Kidney epithelial cell (primary cell): ENCODE measurements around the gene SLC5A10. TPM values are rescaled to one million over a fixed set of nuclear protein-coding genes. Genes with fewer than 3 reads are reported as not detected.

ENCODE experiments used
- DNase-seq: peaks from one replicate; pipeline ENCODE4 v3.0.0-alpha.2; 2010; ENCODE audit warnings: low read depth
- H3K27me3 ChIP-seq: 2 replicates; pipeline ENCODE4 v1.6.0; 2011; ENCODE audit warnings: low read length; ENCODE audit not compliant: control insufficient read depth, insufficient read depth
- H3K36me3 ChIP-seq: 2 replicates; pipeline ENCODE4 v1.5.1; 2011; ENCODE audit warnings: low read length; ENCODE audit not compliant: control insufficient read depth, insufficient read depth
- H3K4me3 ChIP-seq: 2 replicates; pipeline ENCODE4 v1.5.1; 2011; ENCODE audit warnings: low read depth, mild to moderate bottlenecking, control low read depth, low read length
- total RNA-seq: library from RNA; depleted of rRNA; stranded (reverse); fragments of >200 nt; gene quantifications from 2 replicates; pipeline ENCODE4 v1.2.3, GENCODE V29; 2015
- TF ChIP-seq, protein P1 (sequence below): IDR thresholded peaks from 2 replicates; pipeline ENCODE4 v1.5.1; 2011; ENCODE audit warnings: mild to moderate bottlenecking, moderate library complexity, low read length, control low read depth, inconsistent platforms; ENCODE audit not compliant: insufficient read depth, poor library complexity, severe bottlenecking

The SLC5A10 gene
- total RNA-seq, 1 donor from 2014 or later = not detected

DNA sequence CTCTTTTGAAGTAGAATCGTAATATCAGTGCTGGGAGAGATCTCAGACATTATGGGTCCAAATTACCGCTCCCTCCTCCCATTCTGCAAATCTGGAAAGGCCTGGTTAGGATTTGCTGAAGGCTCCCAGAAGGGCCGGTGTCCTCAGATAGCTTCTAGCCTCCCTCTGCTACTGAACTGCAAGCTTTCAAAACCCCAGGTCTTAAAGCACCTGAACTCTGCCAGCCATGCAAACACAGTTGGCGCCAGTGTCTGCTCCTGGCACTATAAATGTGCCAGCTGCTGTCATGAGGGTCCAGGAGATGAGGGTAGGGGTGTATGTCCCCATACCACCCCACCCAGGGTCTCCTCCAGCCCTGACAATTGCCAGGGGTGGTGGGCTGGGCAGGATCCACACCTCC lies 24.2 kb downstream of the SLC5A10 start:
- TF ChIP-seq, protein P1, sequence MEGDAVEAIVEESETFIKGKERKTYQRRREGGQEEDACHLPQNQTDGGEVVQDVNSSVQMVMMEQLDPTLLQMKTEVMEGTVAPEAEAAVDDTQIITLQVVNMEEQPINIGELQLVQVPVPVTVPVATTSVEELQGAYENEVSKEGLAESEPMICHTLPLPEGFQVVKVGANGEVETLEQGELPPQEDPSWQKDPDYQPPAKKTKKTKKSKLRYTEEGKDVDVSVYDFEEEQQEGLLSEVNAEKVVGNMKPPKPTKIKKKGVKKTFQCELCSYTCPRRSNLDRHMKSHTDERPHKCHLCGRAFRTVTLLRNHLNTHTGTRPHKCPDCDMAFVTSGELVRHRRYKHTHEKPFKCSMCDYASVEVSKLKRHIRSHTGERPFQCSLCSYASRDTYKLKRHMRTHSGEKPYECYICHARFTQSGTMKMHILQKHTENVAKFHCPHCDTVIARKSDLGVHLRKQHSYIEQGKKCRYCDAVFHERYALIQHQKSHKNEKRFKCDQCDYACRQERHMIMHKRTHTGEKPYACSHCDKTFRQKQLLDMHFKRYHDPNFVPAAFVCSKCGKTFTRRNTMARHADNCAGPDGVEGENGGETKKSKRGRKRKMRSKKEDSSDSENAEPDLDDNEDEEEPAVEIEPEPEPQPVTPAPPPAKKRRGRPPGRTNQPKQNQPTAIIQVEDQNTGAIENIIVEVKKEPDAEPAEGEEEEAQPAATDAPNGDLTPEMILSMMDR = no peak
- DNase-seq = no peak

DNA sequence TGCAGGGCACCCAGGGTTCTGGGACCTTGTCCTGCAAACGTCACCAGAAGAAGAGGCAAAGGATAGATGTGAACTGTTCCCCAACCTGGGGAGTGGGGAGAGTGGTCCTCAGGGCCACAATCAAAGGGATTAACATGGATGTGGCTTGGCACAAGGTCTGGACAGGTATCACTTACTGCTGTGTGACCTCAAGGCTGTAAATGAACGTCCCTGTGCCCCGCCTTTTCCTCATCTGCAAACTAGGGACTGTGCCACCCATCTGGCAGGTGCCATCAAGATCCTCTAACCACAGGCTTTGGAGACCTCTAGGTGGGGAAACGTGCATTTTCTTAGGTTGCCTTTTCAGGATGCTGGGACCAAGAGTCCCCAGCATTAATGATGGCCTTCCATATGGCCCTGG lies 25.1 kb downstream of the SLC5A10 start:
- no peaks in the 10 kb centered on the region for H3K27me3 ChIP-seq
- DNase-seq = no peak
- no peak overlapping the region for H3K4me3 ChIP-seq
- peaks cover 4% of the 10 kb centered on the region for H3K36me3 ChIP-seq
- TF ChIP-seq, protein P1 = no peak

More for the DNA sequence above, 24.2 kb downstream of the SLC5A10 start:
- Histone ChIP-seq H3K36me3 (peaks cover 4% of the 10 kb centered on the region), H3K4me3 (no peak overlapping the region), H3K27me3 (no peaks in the 10 kb centered on the region)

DNA sequence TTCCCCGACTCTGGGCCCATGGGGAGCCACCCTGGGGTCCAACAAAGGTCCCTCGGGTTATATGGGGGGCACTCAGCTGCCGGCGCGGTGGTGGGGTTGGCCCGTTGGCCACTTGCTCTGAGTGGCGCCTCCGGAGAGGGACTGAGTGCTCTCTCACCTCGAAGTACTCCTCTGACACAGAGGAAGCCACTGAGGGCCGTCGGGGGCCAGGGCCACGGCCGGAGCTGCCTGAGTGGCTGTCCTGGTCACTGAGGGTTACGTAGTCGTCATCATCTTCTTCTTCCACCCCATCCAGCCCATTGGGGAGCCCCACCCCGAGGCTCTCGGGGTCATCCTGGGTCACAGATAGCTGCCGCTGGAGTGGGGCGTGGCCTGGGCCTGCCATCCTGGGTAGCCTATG lies 25.7 kb downstream of the SLC5A10 start:
- TF ChIP-seq, protein P1 = no peak
- Histone ChIP-seq H3K27me3 (no peaks in the 10 kb centered on the region), H3K4me3 (no peak overlapping the region), H3K36me3 (peaks cover 4% of the 10 kb centered on the region)
- DNase-seq = no peak

DNA sequence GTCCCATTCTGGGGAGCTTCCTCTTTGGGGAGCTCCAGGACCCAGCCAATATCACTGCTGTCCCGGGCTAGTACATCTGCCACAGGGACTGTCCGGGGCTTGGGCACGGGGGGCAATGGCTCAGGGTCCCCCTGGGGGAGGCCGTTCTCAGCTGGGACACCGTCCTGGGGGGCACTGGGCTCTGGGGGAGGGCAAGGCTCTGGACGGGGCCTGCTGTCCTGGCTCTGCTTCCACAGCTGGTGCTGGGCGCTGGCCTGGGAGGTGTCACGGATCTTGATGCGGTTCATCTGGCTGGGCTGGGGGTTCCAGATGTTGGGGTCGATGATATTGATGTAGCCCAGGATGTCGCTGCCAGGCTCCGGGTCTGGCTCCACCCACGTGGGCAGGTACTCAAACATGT lies 26.1 kb downstream of the SLC5A10 start:
- Histone ChIP-seq H3K4me3 (no peak overlapping the region), H3K27me3 (no peaks in the 10 kb centered on the region), H3K36me3 (peaks cover 4% of the 10 kb centered on the region)
- TF ChIP-seq, protein P1 = no peak
- no peak for DNase-seq

DNA sequence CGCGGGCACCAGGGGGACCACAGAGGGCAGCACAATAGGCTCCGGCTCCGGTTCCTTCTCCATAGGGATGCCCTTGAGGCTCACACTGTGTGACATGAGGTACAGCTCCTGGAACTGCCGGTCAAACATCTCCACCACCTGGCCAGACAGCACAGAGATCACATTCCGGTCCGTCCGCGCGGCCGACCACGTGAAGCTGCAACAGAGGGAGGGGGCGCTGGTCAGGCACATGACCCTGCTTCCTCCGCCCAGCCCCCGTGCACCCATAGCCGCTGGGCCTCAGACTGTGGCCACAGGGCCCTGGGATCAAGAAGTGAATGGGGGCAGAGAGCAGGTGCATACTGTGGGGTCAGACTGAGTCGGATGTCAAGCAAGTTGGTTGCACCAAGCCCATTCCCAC lies 26.7 kb downstream of the SLC5A10 start:
- DNase-seq = no peak
- Histone ChIP-seq H3K36me3 (peaks cover 2% of the 10 kb centered on the region), H3K27me3 (no peaks in the 10 kb centered on the region), H3K4me3 (no peak overlapping the region)
- TF ChIP-seq, protein P1 = no peak

DNA sequence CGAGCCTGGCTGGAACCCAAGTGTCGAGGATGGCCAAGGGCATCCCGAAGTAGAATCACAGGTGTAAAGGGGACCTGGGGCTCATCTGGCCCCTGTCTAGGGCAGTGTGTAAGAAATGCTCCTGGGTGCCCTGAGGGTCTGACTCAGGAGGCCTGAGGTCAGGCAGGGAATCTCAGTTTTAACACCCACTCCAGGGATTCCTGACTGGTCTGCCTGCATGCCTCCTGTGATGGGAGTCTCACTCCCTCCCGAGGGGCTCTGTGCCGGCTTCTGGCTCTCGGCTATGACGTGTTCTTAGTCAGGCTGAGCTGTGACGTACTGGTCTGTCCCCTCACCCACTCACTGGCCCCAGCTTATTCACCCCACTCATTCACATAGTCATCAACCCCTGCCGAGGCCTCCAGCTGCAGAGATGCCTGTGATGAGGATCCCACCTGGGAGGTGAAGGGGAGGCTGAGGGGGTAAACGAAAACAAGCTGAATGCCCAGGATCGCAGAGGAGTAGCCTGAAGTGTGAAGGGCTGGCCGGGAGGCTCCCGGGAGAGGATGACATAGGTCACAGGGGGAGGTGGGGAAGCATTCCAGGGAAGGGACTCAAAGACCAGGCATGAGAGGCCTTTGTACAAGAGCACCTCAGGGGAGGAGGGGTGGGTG lies 28.8 kb downstream of the SLC5A10 start:
- TF ChIP-seq, protein P1 = no peak
- no peaks in the 10 kb centered on the region for H3K27me3 ChIP-seq
- H3K36me3 ChIP-seq = peaks cover 2% of the 10 kb centered on the region
- DNase-seq = no peak
- H3K4me3 ChIP-seq = no peak overlapping the region
